GM19240 (cell line): ENCODE measurements around the gene MROH9.

Source experiments
- DNase-seq: peaks from one replicate; pipeline ENCODE4 v3.0.0; 2011; ENCODE audit warnings: low spot score; ENCODE audit not compliant: insufficient read length

Gene MROH9

GRCh38 chr1:171081763-171082201, 146.4 kb downstream of the MROH9 start:
- DNase-seq, result no peak

GRCh38 chr1:171082606-171083005, 147.3 kb downstream of the MROH9 start:
- DNase-seq, result no peak

GRCh38 chr1:171083222-171083621, 147.9 kb downstream of the MROH9 start:
- no peak for DNase-seq

DNA sequence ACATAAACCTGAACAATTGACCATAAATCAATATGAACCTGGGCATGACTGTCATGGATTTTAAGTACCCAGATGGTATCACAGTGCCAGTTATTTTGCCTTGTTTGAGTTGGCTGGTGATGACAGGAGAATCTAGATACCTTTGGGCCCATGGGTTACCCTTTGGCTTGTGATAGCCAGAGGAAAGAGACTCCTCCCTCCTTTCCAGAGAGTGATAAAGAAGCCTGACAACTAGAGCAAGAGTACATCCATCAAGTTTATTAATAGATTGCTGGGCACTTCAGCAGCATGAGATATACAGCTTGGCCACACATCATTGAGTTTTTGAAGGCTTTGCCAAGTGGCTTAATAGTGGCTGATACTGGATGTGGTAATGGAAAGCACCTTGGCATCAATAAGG, 148.8 kb downstream of the MROH9 start:
- DNase-seq, result no peak

GRCh38 chr1:171084870-171085269, 149.5 kb downstream of the MROH9 start:
- no peak for DNase-seq

DNA sequence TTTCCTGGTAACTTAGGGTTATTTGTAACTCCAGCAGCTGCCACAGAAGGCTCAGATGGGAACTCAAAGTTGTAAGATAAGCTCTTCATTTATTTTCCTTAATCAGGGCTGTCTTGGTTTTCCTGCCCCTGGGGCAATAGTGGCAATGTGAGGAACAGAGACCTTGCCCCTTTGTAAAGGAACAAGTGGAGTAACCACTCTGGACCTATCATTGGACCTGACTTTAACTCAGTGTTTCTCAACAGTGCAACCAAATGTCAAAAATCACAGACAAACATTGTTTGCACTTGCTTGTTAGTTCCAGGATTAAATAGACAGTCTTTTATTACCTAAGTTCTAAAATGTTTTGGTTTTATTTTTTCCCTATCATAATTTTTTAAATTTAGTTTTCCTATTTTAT, 152.6 kb downstream of the MROH9 start:
- DNase-seq, result no peak

- no peak for DNase-seq
Observed at GRCh38 chr1:171090604-171091003, 155.3 kb downstream of the MROH9 start, which contains the start of gene FMO3. FMO3 (plus strand) TSS chr1:171090905; CDS start chr1:171092659, 1,754 bp downstream.

GRCh38 chr1:171103862-171104261, 168.5 kb downstream of the MROH9 start:
- no peak for DNase-seq

GRCh38 chr1:171107262-171107940, 172.1 kb downstream of the MROH9 start:
- DNase-seq, result no peak

- DNase-seq, result no peak
Observed at GRCh38 chr1:171107969-171108368, 172.6 kb downstream of the MROH9 start.

DNA sequence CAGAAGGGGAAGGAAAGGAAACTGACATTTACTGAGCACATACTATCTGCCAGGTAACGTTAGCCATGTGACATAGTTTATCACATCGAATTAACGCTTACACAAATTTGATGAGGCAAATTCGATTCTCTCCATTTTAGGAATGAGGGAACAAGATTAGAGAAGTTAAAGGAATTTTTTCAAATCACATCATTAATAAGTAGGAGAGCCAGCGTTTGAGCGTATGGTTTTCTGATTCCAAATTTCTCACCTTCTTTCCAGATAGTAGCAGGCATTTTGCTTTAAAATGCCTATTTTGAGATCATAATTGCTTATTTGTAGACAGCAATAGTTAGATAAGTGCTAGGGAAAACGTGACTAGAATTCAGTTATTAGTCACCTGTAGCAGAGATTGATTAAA, 174.6 kb downstream of the MROH9 start:
- no peak for DNase-seq

- DNase-seq, result no peak
Observed at GRCh38 chr1:171110621-171111326, 175.4 kb downstream of the MROH9 start.

DNA sequence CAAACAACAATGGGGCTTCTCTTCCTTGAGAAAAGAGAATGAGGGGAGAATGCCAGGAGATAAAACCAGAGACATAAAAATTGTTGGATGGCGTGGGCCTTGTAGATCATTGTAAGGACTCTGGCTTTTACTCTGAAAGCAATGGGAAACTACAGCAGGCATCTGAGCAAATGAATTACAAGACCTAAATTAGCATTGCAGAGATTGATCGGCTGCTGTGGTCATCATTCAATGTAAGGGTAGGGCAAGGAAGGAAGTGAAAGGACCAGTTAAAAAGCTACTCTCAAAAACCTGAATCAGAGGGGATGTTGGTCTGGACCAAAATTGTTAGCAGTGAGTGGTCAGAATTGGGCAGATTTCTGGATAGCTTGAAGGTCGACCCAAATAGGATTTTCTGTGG, 176.8 kb downstream of the MROH9 start:
- no peak for DNase-seq

- no peak for DNase-seq
Observed at GRCh38 chr1:171113382-171113781, 178.0 kb downstream of the MROH9 start.
